T1000 (cell line): ENCODE data around the gene ASXL2.

Source experiments
- DNase-seq: peaks from one replicate; lab custom pipeline; 2025; ENCODE audit warnings: mixed read lengths; lab: John Stamatoyannopoulos, UW

ASXL2 gene

DNA sequence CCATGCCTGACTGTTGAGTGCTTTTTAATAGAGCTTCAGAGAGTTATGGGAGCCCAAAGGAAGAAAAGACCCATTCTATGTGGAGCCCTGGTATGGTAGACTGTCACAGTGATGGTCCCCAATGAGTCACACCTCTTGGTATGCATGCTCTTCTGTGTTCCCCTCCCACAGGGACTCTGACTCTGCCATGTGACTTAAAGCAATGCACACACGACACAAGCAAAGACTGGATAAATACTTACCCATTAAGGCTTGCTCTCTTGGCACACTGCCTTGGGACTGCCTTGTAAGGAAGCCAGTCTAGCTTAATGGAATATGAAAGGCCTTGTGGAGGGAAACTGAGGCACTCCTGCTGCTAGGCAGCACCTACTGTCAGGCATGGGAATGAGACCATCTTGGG, 188.2 kb downstream of the ASXL2 start:
- DNase-seq, result no peak

DNA sequence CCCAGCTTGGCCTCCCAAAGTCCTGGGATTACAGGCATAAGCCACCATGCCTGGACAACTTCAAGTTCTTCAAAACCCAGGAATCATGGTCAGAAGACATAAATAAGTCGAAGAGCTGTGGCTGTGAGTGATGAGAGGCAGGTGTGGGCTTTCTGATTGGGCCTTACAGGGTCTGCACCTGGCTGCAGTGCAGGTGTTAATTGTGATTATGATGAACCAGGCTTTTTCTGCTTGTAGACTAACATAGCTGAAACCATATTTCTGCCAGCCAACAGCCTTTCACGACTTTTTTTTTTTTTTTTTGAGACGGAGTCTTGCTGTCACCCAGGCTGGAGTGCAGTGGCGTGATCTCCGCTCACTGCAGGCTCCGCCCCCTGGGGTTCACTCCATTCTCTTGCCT, 190.1 kb downstream of the ASXL2 start:
- no peak for DNase-seq

DNA sequence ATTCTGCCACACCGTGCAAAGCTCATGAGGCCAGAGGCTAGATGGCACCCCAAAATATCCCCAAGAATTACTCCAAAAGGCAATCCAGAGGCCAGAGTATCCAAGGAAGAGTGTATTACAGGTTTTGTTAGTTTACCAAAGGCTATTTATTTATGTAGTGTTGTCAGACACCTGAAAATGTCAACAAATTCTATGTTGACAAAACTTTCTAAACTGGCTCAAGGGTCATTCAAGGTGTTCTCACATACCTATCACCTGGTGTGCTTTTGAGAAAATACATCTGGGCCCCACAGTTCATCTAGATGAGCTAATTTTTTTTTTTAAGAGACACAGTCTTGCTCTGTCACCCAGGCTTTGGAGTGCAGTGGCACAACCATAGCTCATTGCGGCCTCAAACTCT, 192.5 kb downstream of the ASXL2 start:
- DNase-seq, result no peak

DNA sequence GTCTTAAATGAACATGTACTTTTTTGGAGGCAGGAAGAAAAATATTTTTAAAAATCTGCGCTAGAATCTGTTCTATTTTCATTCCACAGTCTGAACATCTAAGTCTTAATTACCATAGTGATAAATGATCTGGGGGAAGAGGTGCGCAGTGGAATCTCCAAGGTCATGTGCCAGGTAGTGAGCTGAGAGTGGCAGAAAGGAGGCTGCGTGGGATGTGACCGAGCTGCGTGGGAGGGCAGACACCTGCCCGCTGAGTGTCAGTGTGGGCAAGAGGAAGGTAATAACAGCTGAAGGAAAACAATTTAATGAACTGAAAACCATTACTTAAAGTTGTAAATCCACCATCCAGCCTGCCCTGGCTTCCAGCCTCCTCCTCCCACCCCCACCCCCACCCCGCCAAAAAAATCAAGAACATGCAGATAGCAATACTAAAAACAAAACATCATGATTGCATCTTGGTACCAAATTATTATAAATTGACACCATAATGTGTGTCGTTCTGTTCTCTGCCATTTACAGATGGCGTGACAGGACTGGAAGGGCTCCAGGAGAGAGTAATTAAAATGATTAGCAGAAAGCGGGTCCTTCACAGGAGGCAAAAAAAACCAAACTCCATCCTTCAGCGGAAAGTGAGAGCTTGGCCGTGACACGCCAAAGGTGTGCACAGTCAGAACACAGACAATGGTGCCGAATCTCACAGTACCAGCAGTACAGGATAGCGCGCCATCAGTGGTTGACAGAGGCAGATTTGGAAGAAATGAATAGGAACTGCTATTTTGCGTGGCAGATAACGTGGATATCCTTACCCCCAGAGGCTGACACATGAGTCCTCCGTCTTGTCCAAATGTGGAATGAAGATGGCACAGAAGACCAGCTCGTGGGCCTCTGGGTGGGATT, 193.5 kb downstream of the ASXL2 start:
- DNase-seq, result no peak
